ENCODE data around the gene PLCH2.

The PLCH2 gene

DNA sequence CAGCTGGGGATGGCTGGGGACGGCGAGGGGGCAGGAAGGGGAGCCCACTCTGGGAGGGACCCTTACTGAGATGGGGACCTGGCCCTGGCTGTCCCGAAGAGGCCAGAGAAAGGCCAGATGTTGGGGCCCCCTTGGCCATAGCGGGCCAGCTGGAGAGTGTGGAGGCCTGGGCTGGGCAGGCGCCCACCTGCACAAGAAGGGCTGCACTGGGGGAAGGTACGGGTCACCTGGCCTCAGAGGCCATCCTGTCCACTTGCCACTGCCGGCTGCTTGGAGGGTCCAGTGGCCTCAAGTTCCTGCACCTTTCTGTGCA, 5.0 kb upstream of the PLCH2 start:
- Histone ChIP-seq H3K9me3 (ENCODE audit: insufficient read depth, low read depth, low read length) (no peaks in the 10 kb centered on the region), H3K4me3 (ENCODE audit: low read length) (no peak overlapping the region), H3K9ac (ENCODE audit: low read depth, low read length) (no peak overlapping the region), H3K36me3 (ENCODE audit: insufficient read depth, low read length) (no peaks in the 10 kb centered on the region), H3K4me1 (ENCODE audit: insufficient read depth, low read length) (no peaks in the 10 kb centered on the region), H3K27me3 (ENCODE audit: insufficient read depth, low read length) (no peaks in the 10 kb centered on the region), H3K27ac (ENCODE audit: low read depth, low read length) (no peak overlapping the region)
- WGBS, result 89% methylated on average over 7 of the region's 7 CpGs

DNA sequence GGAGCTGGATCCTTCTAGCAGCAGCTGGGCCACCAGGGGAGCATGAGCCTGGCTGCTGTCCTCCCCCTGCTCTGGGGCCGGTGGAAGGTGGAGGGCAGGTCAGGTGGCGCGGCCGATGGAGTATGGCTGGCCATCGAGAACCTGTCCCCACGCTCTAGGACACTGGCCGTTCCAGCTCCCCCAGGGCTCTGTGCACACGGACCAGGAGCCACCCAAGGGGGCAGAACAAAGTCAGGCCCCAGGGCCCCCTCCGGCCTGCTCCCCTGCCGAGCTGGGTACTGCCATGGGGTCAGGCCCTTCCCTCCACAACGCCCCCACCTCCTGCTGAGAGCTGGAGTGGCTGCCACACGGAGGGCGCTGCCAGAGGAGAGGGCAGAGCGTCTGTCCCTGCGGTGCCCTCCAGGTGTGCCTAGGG, 4.5 kb upstream of the PLCH2 start:
- Histone ChIP-seq H3K4me3 (ENCODE audit: low read length) (no peak overlapping the region), H3K36me3 (ENCODE audit: insufficient read depth, low read length) (no peaks in the 10 kb centered on the region), H3K9me3 (ENCODE audit: insufficient read depth, low read depth, low read length) (no peaks in the 10 kb centered on the region), H3K9ac (ENCODE audit: low read depth, low read length) (no peak overlapping the region), H3K4me1 (ENCODE audit: insufficient read depth, low read length) (no peaks in the 10 kb centered on the region), H3K27me3 (ENCODE audit: insufficient read depth, low read length) (no peaks in the 10 kb centered on the region), H3K27ac (ENCODE audit: low read depth, low read length) (no peak overlapping the region)
- WGBS, result 87% methylated on average over 15 of the region's 15 CpGs

DNA sequence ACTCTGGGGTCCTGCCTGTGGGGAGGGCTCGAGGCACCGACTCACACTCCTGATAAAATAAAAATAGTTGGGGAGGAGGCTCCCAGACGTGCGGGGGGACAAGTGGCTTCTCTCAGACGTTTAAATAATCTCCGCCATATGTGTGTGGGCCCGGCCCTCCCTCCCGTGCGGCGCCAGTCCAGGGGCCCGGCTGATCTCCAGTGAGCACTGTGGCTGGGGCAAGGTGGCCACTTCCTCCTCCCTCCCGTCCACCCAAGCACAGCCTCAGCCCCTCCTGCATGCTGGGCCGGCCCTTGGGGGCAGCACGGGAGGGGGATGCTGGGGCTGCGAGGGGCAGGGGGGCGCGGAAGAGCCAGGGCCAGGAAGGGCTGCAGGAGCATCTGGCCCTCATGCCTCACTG, 4.0 kb upstream of the PLCH2 start:
- Histone ChIP-seq H3K27me3 (ENCODE audit: insufficient read depth, low read length) (no peaks in the 10 kb centered on the region), H3K9me3 (ENCODE audit: insufficient read depth, low read depth, low read length) (no peaks in the 10 kb centered on the region), H3K4me3 (ENCODE audit: low read length) (no peak overlapping the region), H3K36me3 (ENCODE audit: insufficient read depth, low read length) (no peaks in the 10 kb centered on the region), H3K27ac (ENCODE audit: low read depth, low read length) (no peak overlapping the region), H3K9ac (ENCODE audit: low read depth, low read length) (no peak overlapping the region), H3K4me1 (ENCODE audit: insufficient read depth, low read length) (no peaks in the 10 kb centered on the region)
- 86% methylated on average over 17 of the region's 17 CpGs for WGBS

- no peaks in the 10 kb centered on the region for H3K36me3 ChIP-seq (ENCODE audit: insufficient read depth, low read length)
- no peak overlapping the region for H3K27ac ChIP-seq (ENCODE audit: low read depth, low read length)
- no peaks in the 10 kb centered on the region for H3K4me1 ChIP-seq (ENCODE audit: insufficient read depth, low read length)
- H3K9ac ChIP-seq (ENCODE audit: low read depth, low read length), result no peak overlapping the region
- no peaks in the 10 kb centered on the region for H3K9me3 ChIP-seq (ENCODE audit: insufficient read depth, low read depth, low read length)
- H3K4me3 ChIP-seq (ENCODE audit: low read length), result no peak overlapping the region
- WGBS, result 94% methylated on average over 25 of the region's 25 CpGs
- H3K27me3 ChIP-seq (ENCODE audit: insufficient read depth, low read length), result no peaks in the 10 kb centered on the region
Measured at GRCh38 chr1:2472561-2473177, 3.4 kb upstream of the PLCH2 start.

DNA sequence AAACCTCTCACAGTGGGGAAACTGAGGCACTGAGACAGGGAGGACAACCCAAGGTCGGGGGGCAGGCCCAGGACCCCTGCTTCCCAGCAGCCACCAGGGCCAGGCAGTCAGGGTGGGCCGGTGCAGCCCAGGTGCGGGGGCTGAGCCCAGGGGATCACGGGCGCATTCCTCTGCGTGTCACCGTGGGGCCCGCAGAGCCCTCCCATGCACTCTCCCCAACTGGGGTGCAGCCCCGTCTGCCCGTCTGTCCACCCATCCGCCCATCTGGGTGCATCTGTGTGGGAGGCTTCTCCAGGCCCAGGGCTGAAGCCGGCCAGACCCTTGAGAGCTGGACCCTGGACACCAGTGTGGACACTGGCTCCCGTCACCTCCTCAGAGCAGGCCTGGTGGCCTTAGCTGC, 2.9 kb upstream of the PLCH2 start:
- Histone ChIP-seq H3K9me3 (ENCODE audit: insufficient read depth, low read depth, low read length) (no peaks in the 10 kb centered on the region), H3K4me1 (ENCODE audit: insufficient read depth, low read length) (no peaks in the 10 kb centered on the region), H3K9ac (ENCODE audit: low read depth, low read length) (no peak overlapping the region), H3K36me3 (ENCODE audit: insufficient read depth, low read length) (no peaks in the 10 kb centered on the region), H3K27ac (ENCODE audit: low read depth, low read length) (no peak overlapping the region), H3K27me3 (ENCODE audit: insufficient read depth, low read length) (no peaks in the 10 kb centered on the region), H3K4me3 (ENCODE audit: low read length) (no peak overlapping the region)
- 92% methylated on average over 13 of the region's 13 CpGs for WGBS

- WGBS, result 60% methylated on average over 17 of the region's 17 CpGs
- H3K27me3 ChIP-seq (ENCODE audit: insufficient read depth, low read length), result no peaks in the 10 kb centered on the region
Measured at GRCh38 chr1:2474104-2474844, 1.8 kb upstream of the PLCH2 start.

GRCh38 chr1:2474933-2475371, 1.1 kb upstream of the PLCH2 start:
- Histone ChIP-seq H3K9ac (ENCODE audit: low read depth, low read length) (no peak overlapping the region), H3K4me3 (ENCODE audit: low read length) (no peak overlapping the region), H3K4me1 (ENCODE audit: insufficient read depth, low read length) (no peaks in the 10 kb centered on the region), H3K27me3 (ENCODE audit: insufficient read depth, low read length) (no peaks in the 10 kb centered on the region), H3K36me3 (ENCODE audit: insufficient read depth, low read length) (no peaks in the 10 kb centered on the region), H3K9me3 (ENCODE audit: insufficient read depth, low read depth, low read length) (no peaks in the 10 kb centered on the region), H3K27ac (ENCODE audit: low read depth, low read length) (no peak overlapping the region)
- WGBS, result 92% methylated on average over 13 of the region's 13 CpGs

More at GRCh38 chr1:2474104-2474844, 1.8 kb upstream of the PLCH2 start:
- Histone ChIP-seq H3K4me3 (ENCODE audit: low read length) (no peak overlapping the region), H3K9me3 (ENCODE audit: insufficient read depth, low read depth, low read length) (no peaks in the 10 kb centered on the region), H3K4me1 (ENCODE audit: insufficient read depth, low read length) (no peaks in the 10 kb centered on the region), H3K9ac (ENCODE audit: low read depth, low read length) (no peak overlapping the region), H3K36me3 (ENCODE audit: insufficient read depth, low read length) (no peaks in the 10 kb centered on the region), H3K27ac (ENCODE audit: low read depth, low read length) (no peak overlapping the region)

GRCh38 chr1:2475571-2475970, 518 bp upstream of the PLCH2 start:
- Histone ChIP-seq H3K9me3 (ENCODE audit: insufficient read depth, low read depth, low read length) (no peaks in the 10 kb centered on the region), H3K27ac (ENCODE audit: low read depth, low read length) (no peak overlapping the region), H3K27me3 (ENCODE audit: insufficient read depth, low read length) (no peaks in the 10 kb centered on the region), H3K4me1 (ENCODE audit: insufficient read depth, low read length) (no peaks in the 10 kb centered on the region), H3K36me3 (ENCODE audit: insufficient read depth, low read length) (no peaks in the 10 kb centered on the region), H3K9ac (ENCODE audit: low read depth, low read length) (no peak overlapping the region), H3K4me3 (ENCODE audit: low read length) (no peak overlapping the region)
- WGBS, result 94% methylated on average over 12 of the region's 12 CpGs

DNA sequence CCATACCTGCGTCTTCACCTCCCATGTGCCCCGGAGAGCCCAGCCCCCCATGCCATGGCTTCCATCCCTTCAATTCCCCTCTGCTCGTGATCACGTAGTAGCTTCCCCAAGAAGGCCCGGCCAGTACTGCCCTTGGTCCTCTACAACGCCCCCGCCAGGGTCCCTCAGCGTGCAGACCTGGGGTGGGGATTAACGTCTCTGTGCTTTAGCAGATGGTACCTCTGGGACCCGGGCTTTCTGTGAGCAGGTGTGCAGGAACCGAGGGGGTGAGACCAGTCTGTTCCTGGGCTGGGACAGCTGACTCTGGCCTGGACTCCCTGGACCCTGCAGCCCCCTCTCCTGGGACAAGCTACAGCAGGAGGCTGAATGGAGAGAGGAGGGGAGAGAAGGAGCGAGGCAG, 1.2 kb downstream of the PLCH2 start:
- no peak overlapping the region for H3K27ac ChIP-seq (ENCODE audit: low read depth, low read length)
- H3K27me3 ChIP-seq (ENCODE audit: insufficient read depth, low read length), result no peaks in the 10 kb centered on the region
- no peak overlapping the region for H3K4me3 ChIP-seq (ENCODE audit: low read length)
- no peaks in the 10 kb centered on the region for H3K4me1 ChIP-seq (ENCODE audit: insufficient read depth, low read length)
- H3K36me3 ChIP-seq (ENCODE audit: insufficient read depth, low read length), result no peaks in the 10 kb centered on the region
- H3K9me3 ChIP-seq (ENCODE audit: insufficient read depth, low read depth, low read length), result no peaks in the 10 kb centered on the region
- no peak overlapping the region for H3K9ac ChIP-seq (ENCODE audit: low read depth, low read length)
- 79% methylated on average over 12 of the region's 12 CpGs for WGBS

DNA sequence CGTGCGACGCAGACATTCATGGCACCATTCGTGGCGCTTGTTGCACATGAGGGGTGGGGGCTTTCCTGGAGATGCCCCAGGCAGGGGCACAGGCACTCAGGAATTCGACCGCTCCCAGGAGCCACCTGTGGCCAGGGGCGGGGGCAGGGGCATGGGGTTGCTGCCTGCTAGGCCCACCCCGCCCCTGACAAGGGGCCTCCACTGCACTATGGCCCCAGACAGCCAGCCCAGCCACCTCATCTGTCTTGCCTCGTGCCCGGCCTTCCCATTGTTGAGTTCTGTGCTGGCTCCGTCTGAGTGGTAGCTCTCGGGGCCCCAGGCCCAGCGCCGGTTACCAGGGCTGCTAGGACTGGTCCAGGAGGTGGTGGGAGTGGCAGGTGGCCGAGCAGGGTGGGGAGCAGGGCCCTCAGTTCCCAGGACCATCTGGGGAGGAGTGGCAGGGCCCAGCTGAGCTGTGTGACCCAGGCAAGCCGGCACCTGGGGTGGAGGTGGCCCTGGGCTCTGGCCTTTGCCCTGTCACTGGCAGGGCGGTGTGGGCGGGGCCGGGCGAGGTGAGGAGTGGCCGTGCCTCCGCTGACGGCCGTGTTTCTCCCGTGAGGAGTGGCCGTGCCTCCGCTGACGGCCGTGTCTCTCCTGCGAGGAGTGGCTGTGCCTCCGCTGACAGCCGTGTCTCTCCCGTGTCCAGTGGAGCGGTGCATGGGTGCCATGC, 1.9 kb downstream of the PLCH2 start:
- Histone ChIP-seq H3K4me3 (ENCODE audit: low read length) (no peak overlapping the region), H3K9me3 (ENCODE audit: insufficient read depth, low read depth, low read length) (no peaks in the 10 kb centered on the region), H3K9ac (ENCODE audit: low read depth, low read length) (no peak overlapping the region), H3K27me3 (ENCODE audit: insufficient read depth, low read length) (no peaks in the 10 kb centered on the region), H3K4me1 (ENCODE audit: insufficient read depth, low read length) (no peaks in the 10 kb centered on the region), H3K36me3 (ENCODE audit: insufficient read depth, low read length) (no peaks in the 10 kb centered on the region), H3K27ac (ENCODE audit: low read depth, low read length) (no peak overlapping the region)
- 83% methylated on average over 35 of the region's 35 CpGs for WGBS

DNA sequence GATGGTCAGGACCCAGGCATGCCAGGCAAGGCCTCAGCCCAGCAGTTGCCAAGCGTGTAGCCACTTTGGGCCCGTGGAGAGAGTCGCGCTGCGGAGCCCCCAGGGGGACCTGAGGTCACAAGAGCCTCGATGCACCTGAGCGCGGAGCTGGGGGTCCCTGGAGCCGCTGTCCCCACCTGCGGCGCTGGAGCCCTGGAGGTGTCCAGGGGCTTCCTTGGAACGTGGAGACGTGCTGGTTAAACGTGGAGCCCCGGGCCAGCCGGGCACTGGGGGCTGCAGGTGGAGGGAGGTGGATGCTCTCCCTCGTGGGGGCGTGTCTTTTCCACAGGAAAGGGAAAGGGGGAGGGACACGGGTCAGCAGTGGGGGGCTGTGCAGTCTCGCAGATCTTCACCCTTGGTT, 3.1 kb downstream of the PLCH2 start:
- Histone ChIP-seq H3K9me3 (ENCODE audit: insufficient read depth, low read depth, low read length) (no peaks in the 10 kb centered on the region), H3K27me3 (ENCODE audit: insufficient read depth, low read length) (no peaks in the 10 kb centered on the region), H3K4me1 (ENCODE audit: insufficient read depth, low read length) (no peaks in the 10 kb centered on the region), H3K36me3 (ENCODE audit: insufficient read depth, low read length) (no peaks in the 10 kb centered on the region), H3K4me3 (ENCODE audit: low read length) (no peak overlapping the region), H3K9ac (ENCODE audit: low read depth, low read length) (no peak overlapping the region), H3K27ac (ENCODE audit: low read depth, low read length) (no peak overlapping the region)
- WGBS, result 83% methylated on average over 20 of the region's 20 CpGs
